Eye (tissue), 1 donor: ENCODE results near the gene GPR132.
A peak's percentile ranks its signal among the peaks of the same experiment; 100 is the strongest.

Experiments used
- DNase-seq: peaks from one replicate; pipeline ENCODE4 v3.0.0-alpha.2; 2015

The GPR132 gene

DNA sequence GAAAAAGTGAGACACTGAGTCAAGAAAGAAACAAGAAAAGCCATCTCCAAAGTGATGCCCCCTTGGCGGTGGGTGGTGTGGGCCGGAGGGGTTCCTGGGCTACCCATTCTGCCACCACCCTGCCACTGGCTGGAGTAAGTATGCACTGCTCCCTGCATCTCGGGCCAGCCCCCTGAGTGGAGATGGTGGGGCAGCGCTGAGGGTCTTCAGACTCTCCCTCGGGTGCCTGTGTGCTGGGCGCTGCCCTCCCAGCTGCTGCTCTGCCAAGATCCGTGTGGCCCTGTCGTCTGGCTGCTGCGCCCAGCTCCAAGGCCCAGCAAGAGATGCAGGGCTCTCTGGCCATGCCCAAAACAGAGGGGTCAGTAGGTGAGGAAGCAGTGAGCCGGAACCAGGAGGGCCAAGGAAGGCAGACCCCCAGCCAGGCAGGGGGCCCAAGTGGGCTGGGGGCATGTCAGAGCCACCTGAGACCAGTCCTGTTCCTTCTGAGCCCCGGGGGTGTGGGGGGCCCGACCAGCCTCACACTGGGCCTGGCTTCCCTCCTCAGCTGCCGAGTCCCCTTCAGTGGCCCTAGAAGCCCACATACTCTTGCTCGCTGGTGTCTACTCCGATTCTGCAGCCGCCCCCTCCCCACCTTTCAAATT is 5.2 kb downstream of the GPR132 start:
- no peak for DNase-seq

DNA sequence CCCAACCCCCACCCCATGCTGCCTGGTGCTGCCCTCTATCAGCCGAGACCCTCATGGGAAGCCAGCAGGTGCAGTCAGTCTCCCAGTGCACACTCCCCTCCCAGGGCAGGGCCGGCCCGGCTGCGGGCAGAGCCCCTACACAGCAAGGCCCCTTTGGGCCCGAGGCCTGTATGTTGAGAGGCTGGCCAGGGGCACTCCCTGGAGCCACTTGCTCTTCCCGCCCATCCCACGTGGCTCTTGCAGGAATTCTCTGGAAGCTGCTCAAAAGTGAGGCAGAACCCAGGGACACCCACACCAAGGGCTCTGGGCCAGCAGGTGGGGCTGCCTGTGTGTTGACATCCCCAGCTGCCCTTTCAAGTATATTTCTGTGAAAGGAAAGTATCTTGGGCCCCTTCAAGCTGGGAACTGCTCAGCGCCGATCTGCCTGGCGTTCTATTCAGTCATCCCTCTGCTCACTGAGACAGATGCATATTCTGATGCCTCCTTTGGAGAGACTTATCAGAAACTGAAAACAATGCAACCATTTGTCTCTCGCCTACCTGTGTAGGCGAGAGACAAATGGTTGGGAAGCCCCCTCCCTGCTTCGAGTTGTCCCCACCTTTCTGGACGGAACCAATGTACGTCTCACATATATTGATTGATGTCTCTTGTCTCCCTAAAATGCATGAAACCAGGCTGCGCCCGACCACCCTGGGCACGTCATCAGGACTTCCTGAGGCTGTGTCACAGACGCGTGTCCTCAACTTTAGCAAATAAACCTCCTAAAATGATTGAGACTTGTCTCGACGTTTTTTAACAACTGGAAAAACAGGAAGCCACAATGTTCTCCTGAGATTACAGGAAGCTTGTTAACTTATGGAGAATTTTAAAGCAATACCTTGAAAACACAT is 6.0 kb downstream of the GPR132 start:
- DNase-seq, result peak; percentile 50

DNA sequence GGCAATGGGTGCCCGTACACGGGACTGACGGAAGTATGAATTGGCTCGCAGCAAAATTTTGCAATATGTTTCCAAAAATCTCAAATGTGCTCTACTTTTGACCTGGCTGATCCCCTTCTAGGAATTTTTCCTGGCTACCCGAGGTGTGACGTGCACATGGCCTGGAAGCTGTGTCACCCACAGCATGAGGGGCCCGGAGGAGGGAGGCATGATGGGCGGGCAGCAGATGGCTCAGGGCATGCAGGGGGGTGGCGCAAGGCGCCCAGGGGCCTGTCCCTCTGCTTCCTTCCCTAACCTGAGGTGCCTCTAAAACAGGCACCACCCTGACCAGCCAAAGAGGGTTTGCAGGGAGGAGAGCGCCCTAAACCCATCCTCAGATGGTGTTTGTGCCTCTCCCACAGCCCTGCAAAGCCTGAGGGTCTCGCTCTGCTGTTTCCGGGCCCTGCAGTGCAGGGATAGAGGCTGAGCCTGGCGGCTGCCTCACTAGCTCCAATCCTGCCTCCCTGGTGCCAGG is 6.7 kb downstream of the GPR132 start:
- no peak for DNase-seq

DNA sequence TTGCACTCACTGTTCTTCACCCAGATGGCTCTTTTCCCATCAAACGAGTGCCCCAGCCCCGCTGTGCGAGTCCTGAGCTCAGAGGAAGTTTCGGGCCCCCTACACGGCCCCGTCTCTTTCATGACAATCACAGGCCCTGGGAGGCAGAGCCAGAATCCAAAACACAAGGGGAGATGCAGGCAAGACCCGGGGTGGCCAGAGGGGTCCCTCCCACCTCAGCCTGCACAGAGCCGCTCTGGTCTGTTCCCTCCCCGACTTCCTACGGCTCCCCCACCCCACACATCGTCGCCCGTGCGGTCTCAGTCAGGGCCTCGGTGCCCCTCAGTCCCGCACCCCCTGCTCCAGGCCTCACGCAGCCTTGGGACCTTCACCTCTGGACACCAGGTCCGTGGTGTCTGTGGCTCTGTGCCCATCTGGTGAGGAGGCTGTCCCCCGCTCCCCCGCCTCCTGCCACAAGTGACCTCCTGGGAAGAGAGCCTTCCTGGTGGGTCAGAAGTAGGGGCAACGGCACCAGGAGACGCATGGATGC is 8.9 kb downstream of the GPR132 start:
- DNase-seq, result no peak

DNA sequence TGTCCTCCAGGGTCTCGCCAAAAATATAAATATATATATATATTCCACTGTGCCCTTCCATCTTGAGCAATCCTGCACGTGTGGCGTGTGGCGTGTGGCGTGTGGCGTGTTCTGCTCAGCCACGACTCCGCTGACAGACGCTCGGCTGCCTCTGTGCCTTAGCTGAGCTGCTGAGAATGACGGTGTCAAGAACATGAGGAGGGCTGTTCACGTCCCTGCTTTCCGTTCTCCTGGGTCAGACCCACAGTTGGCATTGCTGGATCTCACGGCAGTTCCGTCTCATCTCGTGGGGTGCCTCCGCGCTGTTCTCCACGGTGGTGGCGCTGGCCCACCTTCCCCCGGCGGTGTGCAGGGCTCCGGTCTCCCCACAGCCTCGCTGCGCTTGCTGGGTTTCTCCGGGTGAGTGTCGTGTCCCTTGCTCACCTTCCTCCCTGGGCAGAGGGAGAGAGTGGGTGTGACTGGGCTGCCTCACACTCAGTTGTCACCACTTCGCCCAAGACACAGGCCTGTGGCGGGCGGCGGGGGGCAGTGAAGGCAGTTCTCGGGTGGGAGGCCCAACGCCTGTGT is 9.4 kb downstream of the GPR132 start:
- no peak for DNase-seq

DNA sequence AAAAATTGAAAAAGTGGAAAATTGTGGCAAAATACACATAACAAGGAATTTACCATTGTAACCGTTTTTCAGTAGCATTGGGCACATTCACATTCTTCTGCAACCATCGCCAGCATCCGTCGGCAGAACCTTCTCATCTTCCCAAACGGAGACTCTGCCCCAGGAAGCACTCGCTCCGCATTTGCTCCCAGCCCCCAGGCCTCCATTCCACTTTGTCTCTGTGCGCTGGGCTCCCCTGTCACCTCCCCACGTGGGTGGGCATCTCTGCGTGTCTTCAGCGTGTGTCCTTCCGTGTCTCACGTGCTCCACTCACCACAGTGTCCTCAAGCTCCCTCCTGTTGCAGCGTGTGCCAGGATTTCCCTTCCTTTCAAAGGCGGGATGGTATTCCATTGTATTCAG is 9.9 kb downstream of the GPR132 start:
- no peak for DNase-seq

DNA sequence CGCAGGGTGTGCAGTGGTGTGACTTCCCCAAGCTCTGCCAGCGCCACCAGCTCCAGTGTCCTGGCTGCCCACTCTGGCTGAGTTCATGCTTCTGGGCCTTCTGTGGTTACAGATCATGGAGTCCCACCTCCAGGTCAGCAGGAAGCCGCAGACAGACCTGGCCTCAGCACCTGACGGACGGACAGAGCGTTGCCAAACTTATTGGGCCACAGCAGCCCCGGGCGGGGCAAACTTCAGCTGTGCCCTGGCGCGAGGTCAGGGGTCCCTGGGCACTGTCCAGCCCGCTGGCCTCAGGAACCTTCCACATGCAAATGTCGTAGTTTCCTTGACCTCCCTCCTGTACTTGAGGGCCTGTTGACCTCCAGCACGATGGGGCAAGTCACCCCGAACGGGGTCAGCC is 11.2 kb downstream of the GPR132 start:
- no peak for DNase-seq

DNA sequence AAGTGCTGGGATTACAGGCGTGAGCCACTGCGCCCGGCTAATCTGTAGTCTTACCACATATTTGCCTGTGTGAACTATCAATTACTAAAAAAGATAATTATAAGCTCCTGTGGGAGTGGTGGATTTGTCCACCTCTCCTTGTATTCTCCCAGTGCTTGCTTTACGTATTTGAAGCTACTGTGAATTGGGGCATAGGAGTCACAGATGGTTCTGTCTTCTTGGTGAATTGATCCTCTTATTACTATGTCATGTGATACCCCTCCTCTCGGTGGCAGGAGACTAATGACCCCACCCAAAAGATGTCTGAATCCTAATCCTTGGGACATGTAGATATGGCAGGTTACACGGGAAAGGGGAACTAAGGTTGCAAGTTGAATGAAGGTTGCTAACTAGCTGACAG is 11.8 kb downstream of the GPR132 start:
- DNase-seq, result no peak

DNA sequence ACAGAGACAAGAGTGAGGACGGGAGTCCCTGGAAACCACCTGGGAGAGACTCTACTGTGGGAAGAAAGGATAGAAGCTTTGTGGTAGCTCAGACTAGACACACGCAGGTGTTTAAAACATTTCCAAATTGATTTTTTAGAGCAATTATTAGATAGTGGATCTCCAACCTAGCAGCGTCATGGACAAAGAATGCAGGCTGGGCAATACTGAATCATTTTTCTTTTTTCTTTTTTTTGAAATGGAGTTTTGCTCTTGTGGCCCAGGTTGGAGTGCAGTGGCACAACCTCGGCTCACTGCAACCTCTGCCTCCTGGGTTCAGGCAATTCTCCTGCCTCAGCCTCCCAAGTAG is 13.1 kb downstream of the GPR132 start:
- no peak for DNase-seq

DNA sequence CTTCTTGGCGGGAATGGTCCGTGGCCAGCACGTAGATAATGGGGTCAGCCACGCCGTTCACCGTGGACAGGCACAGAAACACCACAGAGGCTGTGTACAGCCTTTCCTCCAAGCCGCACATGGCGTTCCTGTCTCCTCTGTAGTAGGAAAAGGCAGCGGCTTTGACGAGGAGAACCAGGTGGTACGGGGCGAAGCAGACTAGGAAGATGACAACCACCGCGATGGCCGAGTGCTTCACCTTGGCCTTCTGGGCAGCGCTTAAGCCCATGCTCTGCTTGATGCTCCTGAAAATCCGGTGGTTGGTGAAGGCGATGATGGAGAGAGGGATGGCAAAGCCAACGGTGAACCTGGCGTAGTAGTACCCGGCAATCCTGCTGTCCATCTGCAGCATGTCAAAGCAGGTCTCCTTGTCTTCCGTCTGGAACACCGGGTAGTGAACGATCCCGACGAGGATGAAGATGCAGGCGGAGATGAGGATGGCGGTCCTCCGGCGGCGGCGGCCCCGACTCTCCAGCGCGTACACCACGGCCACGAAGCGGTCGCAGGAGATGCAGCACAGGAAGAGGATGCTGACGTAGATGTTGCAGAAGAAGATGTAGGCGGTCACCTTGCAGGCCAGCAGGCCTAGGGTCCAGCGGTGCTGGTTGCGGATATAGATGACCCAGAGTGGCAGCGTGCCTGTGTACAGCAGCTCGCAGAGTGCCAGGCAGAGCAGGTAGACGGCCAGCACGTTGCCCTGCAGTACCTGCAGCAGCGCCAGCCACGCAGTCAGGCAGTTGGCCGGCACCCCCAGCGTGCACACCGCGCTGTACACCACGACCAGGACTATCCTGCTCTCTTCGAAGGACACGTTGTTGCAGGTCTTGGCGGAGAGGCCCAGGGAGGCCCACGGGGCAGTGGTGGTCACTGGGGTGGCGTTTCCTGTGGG is 13.8 kb downstream of the GPR132 start:
- no peak for DNase-seq

DNA sequence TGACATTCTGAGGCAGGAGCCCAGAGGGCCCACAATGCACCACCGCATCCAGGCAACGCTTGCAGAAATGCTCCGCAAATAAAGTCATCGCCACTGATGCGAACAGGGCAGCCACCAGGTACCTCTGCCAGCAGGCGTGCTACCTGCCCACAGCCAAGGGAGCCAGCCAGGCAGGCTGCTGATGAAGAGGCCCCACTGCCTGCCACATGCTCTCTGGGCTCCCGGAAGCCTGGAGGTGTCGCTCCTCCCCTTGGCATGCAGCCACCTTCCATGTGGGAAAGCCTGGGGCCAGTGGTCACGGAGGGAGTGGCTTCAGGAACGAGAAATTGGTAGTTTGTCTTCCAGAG is 14.7 kb downstream of the GPR132 start:
- DNase-seq, result no peak

DNA sequence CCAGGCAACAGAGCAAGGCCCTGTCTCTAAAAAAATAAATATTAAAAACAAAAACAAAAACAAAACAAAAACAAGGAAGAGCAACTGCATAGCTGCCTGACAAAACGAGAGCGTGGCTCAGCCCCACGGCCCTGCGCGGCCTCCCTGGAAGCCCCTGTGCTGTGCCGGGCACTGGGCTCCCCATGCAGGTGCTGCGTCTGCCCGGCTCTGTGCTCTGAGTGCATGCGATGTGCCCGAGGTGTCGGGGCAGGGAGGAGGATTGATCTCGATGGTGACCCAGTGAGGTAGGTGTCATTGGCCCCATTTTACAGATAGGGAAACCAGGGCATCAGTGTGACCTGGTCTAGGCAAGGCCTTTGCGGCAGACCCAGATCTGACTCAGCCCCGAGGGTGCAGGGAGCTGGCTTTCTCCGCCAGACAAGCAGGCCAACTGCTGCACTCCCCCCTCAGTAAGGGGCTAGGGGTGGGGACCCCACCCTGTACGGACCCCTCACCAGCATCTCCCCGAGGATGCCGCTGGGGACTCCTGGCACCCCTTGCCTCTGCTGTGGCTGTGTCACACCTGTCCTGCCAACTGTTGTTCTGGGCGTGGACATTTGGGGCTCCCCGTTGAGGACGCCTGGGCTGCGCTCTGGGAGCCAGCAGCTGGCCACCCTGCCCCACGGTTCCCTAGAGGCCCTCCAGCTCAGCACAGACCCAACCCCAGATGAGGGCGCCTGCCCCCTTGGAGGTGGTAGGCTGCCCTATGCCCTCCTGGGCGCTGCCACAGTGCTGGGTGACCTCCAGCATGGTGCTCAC is 15.3 kb downstream of the GPR132 start:
- DNase-seq, result no peak

DNA sequence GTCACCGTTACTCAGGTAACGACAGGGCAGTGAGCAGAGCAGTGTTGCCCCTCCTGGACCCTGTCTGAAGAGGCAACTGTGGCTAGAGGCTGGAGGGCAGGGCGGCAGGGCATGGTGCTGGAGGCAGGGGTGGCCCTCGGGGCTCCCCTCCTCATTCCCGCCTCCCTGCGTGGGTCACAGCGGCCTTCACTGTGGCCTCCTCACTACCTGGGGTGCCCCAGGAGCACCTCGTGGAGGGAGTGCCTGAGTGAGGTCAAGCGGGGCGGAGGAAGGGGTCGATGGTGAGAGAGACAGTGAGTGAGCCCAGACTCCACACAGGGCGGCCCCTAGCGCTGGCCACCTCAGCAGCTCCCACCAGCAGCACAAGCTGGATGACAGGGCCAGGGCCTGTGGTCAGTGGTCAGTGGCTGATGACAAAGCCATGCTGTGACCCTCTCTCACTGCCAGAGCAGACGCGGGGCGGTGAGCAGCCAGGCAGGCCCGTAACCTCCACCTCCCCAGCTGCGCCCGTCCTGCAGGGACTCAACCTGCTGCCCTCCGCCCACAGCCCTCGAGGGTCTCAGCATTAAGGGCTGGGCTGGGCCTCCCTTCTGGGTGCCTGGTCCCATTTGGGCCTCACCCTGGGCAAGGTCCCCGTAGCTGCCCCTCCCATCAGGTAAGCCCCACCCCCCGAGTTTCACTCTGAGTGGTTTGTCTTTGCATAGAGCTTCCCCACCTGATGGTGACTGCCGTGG is 17.8 kb downstream of the GPR132 start:
- DNase-seq, result no peak

DNA sequence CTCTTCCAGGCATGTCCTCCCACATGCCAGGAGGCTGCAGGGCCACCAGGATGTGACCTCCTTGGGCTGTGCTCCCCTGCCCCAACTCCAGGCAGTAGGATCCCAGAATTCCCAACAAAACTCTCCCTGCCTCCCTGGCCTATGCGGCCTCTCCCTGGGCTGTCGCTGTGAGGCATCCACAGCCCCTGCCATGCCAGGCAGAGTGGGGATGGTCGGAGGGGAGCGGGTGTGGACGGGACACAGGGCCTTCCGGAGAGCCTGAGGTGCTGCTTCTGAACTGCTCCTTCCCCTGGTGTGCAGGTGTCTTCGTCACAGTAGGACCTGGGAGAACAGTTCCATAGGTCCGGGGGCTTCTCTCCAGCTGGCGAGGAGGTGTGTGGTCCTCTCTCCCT is 18.3 kb downstream of the GPR132 start:
- no peak for DNase-seq

DNA sequence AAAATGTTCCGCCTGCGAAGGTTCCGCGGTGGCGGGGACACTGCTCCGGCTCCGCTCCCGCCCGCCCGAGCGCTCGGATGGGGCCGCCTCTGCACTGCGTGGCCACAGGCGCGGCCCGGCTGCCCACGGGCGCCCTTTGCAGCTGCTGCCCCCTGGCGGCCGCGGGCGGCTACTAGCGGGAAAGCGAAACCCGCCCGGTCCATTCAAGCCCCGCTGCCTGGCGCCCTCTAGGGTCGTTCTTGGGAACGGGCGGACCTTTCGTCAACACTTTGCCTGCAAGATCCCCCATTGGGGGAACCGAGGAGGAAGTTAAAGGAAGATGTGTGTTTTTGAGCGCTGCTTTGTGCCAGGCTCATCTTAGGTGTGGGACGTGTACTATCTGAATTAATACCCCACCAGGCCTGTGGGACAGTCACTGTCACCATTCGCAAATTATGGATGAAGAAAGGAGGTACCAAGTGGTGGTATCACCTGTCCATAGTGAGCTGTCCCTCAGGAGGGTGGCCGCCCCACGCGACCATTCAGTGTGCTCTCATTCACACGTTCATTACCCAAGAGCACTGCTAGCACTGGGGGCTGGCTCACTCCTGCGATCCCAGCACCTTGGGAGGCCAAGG is 19.4 kb downstream of the GPR132 start:
- peak; percentile 95 for DNase-seq

DNA sequence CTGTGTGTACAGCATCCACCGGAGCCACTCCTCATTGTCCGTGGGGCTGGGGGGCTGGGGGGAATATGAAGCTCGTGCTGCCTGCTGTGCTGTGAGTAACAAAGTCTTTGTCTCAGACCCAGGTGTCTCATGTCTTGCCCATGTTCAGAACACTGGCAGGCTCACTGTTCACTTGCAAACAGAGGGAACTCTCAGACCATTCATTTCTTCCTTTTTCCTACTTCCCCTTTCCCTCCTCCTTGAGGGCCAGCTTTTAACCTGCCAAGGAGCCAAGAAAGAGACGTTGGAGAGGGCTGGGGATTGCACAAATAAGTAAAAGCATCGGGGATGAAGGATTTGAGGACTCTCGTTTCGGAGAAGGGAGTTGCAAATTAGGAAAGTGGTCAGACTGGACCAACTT is 21.6 kb downstream of the GPR132 start:
- no peak for DNase-seq

DNA sequence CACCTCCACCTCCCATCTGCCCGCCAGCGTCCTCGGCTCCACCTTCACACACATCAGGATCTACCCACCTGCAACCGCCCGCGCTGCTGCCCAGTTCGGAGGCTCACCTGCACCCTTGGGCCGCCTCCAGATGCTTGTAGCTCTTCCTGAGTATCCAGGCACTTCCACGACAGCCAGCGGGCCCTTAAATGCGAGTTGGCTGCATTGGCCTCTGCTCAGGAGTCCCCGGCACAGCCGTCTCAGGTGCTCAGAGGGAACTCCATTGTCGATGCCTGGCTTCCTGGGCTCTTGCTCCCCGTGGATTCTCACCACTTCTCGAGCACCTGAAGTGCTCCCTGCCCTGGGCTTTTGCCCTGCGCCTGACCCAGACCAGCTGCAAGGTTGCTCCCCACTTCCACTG is 22.4 kb downstream of the GPR132 start:
- no peak for DNase-seq

DNA sequence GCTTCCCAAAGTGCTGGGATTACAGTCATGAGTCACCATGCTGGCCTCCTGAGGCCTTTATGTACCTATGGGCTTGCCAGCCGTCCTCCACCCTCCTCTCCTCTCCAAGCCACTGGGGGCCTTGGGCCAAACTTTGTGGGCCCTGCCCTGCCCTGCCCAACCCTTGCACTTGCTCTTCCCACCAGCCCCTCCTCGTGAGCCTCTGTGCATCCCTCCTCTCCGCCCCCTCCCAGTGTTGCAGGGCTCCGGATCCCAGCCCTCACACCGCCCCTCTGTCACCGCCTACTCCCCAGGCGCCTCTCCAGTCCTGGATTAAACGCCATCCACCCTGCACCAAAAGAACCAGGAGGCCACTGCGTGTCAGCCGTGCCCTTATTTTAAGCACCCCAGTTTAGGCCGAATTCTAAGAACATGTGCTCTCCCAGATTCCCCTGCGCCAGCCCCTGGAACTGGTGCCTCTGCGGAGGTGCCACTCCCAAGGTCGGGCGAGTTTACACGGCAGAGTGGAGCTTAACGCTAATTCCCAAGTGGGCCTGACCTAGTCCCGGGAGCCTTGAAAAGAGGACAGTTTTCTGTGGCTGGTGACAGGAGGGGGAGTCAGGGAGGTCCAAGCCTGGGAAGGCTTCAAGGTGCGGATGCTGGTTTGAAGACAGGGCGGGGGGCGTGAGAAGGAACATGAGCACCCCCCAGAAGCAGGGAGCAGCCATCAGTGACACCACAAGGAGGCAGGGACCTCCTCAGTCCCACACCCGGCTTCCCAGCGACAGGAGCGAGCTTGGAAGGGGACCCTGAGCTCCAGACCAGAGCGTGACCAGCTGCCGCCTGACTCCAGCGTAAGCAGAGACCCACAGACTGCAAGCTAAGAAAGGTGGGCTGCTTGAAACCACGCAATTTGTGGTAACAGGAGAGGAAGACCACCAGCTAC is 23.1 kb downstream of the GPR132 start:
- DNase-seq, result no peak

DNA sequence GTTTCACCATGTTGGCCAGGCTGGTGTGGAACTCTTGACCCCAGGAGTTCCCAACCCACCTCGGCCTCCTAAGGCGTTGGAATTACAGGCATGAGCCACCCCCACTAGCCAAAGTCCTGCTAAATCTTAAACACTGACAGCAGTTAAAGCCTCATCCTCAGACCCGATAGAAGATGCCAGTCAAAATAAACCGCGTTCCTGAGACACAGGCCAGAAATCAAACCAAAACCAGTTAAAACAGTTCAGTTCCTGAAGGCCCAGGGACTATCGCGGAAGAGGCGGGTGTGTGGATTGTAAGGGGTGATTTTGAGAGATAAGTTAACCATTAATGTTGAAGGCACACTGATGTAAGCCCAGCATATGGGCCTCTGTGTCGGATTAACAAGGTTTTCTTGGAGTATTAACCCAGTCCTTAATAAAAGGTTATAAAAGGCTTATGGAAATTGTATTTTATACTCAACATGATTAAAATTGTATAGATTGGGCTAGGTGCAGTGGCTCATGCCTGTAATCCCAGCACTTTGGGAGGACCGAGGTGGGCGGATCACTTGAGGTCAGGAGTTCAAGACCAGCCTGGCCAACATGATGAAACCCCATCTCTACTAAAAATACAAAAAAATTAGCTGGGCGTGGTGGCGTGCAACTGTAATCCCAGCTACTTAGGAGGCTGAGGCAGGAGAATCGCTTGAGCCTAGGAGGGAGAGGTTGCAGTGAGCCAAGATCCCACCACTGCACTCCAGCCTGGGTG is 25.6 kb downstream of the GPR132 start:
- DNase-seq, result no peak
